HG02678 (cell line): ENCODE results near the gene LHX8.
"Not testable (repeated sequence)": the region's sequence is repeated elsewhere in the genome, so short reads cannot be mapped to it uniquely, and the experiment has no call there.

Source experiments
- ATAC-seq: cut with Tn5 transposase; IDR thresholded peaks from one replicate; pipeline ENCODE4 v1.9.1; 2021; ENCODE audit warnings: mild to moderate bottlenecking, moderate library complexity; ENCODE audit not compliant: unreplicated experiment

The LHX8 gene

GRCh38 chr1:75133750-75134646 is at the start of gene LHX8:
Gene LHX8 (plus strand): TSS chr1:75134388. CDS start chr1:75136615, 2,227 bp downstream.
- no peak for ATAC-seq

- ATAC-seq = no peak
These were observed 48.3 kb upstream of the LHX8 start for GRCh38 chr1:75085931-75086330.

GRCh38 chr1:75087278-75087677 is 46.9 kb upstream of the LHX8 start:
- no peak for ATAC-seq

GRCh38 chr1:75092141-75092540 is 42.0 kb upstream of the LHX8 start:
- ATAC-seq = no peak

GRCh38 chr1:75097654-75098053 is 36.5 kb upstream of the LHX8 start:
- no peak for ATAC-seq

- ATAC-seq = no peak
These were observed 34.6 kb upstream of the LHX8 start for GRCh38 chr1:75099581-75099980.

GRCh38 chr1:75100481-75101092 is 33.6 kb upstream of the LHX8 start:
- ATAC-seq = no peak

- not testable (repeated sequence) for ATAC-seq
These were observed 21.7 kb upstream of the LHX8 start for GRCh38 chr1:75112362-75112951.

- ATAC-seq = no peak
These were observed 18.5 kb upstream of the LHX8 start for GRCh38 chr1:75115654-75116053.

GRCh38 chr1:75123756-75124155 is 10.4 kb upstream of the LHX8 start:
- no peak for ATAC-seq

GRCh38 chr1:75124510-75124909 is 9.7 kb upstream of the LHX8 start:
- no peak for ATAC-seq

- ATAC-seq = no peak
These were observed 8.9 kb upstream of the LHX8 start for GRCh38 chr1:75125161-75125726.

GRCh38 chr1:75126611-75127101 is 7.5 kb upstream of the LHX8 start:
- ATAC-seq = no peak

- no peak for ATAC-seq
These were observed 6.1 kb upstream of the LHX8 start for GRCh38 chr1:75127916-75128717.

- ATAC-seq = no peak
These were observed 4.6 kb upstream of the LHX8 start for GRCh38 chr1:75129660-75129982.

- ATAC-seq = no peak
These were observed 4.0 kb upstream of the LHX8 start for GRCh38 chr1:75129983-75130789.

- no peak for ATAC-seq
These were observed 3.2 kb upstream of the LHX8 start for GRCh38 chr1:75130865-75131564.

- ATAC-seq = no peak
These were observed 2.5 kb upstream of the LHX8 start for GRCh38 chr1:75131565-75132241.
